ENCODE measurements around the gene PDIA6.

PDIA6 gene

DNA sequence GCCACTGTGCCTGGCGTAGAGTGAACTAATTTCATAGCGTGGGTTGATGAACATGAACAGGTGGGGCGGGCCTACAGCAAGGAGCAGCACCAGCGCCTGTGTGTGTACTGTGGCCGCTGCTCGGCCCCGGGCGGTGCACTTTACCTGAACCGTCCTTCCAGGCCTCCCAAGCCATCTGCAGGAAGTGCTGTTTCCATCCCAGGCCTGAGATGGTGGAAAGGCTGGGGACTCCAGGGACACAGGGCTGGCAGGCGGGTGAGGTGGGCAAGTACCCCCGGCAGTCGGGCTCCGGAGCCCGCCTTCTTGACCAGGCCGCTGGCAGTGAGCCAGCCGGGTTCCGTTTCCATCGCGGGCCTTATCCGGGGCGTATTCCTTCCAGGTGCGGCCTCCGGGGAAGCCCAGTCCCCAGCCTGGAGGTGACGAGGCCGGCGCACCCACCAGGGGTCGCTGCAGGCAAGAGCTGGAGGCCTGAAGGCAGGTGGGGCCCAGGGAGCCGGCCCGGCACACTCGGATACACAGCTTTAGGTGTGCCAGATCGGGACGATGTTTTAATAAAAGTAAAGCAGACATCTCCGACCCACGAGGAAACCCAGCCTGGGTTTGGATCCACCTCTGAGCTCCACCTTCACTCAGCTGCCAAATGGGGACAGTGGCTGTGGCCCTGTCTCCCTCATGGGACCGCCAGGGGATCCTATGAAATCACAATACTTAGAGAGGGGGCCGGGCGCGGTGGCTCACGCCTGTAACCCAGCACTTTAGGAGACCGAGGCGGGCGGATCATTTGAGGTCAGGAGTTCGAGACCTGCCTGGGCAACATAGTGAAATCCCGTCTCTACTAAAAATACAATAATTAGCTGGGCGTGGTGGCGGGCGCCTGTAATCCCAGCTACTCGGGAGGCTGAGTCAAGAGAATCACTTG is 22.7 kb upstream of the PDIA6 start:
- TF ChIP-seq BACH2 (CRISPR knock-in tag; IDR thresholded peaks at IDR 0.05; ENCODE audit: borderline replicate concordance) (no peak), TOX (CRISPR knock-in tag; IDR thresholded peaks at IDR 0.05; ENCODE audit: borderline replicate concordance) (no peak), ZC3H10 (CRISPR knock-in tag; IDR thresholded peaks at IDR 0.05) (no peak), SNAI2 (CRISPR knock-in tag; IDR thresholded peaks at IDR 0.05) (no peak), ZFP3 (CRISPR knock-in tag; IDR thresholded peaks at IDR 0.05) (no peak), CSDC2 (CRISPR knock-in tag; IDR thresholded peaks at IDR 0.05) (no peak), ZNF70 (CRISPR knock-in tag; IDR thresholded peaks at IDR 0.05) (no peak), GLIS3 (CRISPR knock-in tag; IDR thresholded peaks at IDR 0.05) (no peak), ZNF8 (CRISPR knock-in tag; IDR thresholded peaks at IDR 0.05) (no peak), ESRRG (CRISPR knock-in tag; IDR thresholded peaks at IDR 0.05) (no peak), ARNTL (CRISPR knock-in tag; IDR thresholded peaks at IDR 0.05; ENCODE audit: borderline replicate concordance, low read depth) (no peak), ZFP30 (CRISPR knock-in tag; IDR thresholded peaks at IDR 0.05) (no peak), RARB (CRISPR knock-in tag; IDR thresholded peaks at IDR 0.05) (no peak), ZNF565 (CRISPR knock-in tag; conservative IDR thresholded peaks at IDR 0.05; ENCODE audit: low read depth) (no peak), TCF4 (CRISPR knock-in tag; IDR thresholded peaks at IDR 0.05; ENCODE audit: borderline replicate concordance) (no peak)
- TF ChIP-seq, protein P1, sequence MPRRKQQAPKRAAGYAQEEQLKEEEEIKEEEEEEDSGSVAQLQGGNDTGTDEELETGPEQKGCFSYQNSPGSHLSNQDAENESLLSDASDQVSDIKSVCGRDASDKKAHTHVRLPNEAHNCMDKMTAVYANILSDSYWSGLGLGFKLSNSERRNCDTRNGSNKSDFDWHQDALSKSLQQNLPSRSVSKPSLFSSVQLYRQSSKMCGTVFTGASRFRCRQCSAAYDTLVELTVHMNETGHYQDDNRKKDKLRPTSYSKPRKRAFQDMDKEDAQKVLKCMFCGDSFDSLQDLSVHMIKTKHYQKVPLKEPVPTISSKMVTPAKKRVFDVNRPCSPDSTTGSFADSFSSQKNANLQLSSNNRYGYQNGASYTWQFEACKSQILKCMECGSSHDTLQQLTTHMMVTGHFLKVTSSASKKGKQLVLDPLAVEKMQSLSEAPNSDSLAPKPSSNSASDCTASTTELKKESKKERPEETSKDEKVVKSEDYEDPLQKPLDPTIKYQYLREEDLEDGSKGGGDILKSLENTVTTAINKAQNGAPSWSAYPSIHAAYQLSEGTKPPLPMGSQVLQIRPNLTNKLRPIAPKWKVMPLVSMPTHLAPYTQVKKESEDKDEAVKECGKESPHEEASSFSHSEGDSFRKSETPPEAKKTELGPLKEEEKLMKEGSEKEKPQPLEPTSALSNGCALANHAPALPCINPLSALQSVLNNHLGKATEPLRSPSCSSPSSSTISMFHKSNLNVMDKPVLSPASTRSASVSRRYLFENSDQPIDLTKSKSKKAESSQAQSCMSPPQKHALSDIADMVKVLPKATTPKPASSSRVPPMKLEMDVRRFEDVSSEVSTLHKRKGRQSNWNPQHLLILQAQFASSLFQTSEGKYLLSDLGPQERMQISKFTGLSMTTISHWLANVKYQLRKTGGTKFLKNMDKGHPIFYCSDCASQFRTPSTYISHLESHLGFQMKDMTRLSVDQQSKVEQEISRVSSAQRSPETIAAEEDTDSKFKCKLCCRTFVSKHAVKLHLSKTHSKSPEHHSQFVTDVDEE (CRISPR knock-in tag; IDR thresholded peaks at IDR 0.05): no peak
- TF ChIP-seq, protein P2, sequence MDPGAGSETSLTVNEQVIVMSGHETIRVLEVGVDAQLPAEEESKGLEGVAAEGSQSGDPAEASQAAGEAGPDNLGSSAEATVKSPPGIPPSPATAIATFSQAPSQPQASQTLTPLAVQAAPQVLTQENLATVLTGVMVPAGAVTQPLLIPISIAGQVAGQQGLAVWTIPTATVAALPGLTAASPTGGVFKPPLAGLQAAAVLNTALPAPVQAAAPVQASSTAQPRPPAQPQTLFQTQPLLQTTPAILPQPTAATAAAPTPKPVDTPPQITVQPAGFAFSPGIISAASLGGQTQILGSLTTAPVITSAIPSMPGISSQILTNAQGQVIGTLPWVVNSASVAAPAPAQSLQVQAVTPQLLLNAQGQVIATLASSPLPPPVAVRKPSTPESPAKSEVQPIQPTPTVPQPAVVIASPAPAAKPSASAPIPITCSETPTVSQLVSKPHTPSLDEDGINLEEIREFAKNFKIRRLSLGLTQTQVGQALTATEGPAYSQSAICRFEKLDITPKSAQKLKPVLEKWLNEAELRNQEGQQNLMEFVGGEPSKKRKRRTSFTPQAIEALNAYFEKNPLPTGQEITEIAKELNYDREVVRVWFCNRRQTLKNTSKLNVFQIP (CRISPR knock-in tag; IDR thresholded peaks at IDR 0.05; ENCODE audit: borderline replicate concordance, low read depth): no peak
- TF ChIP-seq, protein P3, sequence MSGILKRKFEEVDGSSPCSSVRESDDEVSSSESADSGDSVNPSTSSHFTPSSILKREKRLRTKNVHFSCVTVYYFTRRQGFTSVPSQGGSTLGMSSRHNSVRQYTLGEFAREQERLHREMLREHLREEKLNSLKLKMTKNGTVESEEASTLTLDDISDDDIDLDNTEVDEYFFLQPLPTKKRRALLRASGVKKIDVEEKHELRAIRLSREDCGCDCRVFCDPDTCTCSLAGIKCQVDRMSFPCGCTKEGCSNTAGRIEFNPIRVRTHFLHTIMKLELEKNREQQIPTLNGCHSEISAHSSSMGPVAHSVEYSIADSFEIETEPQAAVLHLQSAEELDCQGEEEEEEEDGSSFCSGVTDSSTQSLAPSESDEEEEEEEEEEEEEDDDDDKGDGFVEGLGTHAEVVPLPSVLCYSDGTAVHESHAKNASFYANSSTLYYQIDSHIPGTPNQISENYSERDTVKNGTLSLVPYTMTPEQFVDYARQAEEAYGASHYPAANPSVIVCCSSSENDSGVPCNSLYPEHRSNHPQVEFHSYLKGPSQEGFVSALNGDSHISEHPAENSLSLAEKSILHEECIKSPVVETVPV (CRISPR knock-in tag; IDR thresholded peaks at IDR 0.05): no peak
- TF ChIP-seq, protein P4, sequence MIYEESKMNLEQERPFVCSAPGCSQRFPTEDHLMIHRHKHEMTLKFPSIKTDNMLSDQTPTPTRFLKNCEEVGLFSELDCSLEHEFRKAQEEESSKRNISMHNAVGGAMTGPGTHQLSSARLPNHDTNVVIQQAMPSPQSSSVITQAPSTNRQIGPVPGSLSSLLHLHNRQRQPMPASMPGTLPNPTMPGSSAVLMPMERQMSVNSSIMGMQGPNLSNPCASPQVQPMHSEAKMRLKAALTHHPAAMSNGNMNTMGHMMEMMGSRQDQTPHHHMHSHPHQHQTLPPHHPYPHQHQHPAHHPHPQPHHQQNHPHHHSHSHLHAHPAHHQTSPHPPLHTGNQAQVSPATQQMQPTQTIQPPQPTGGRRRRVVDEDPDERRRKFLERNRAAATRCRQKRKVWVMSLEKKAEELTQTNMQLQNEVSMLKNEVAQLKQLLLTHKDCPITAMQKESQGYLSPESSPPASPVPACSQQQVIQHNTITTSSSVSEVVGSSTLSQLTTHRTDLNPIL (CRISPR knock-in tag; IDR thresholded peaks at IDR 0.05; ENCODE audit: low read depth): no peak
- peak; percentile 59 for ATAC-seq

DNA sequence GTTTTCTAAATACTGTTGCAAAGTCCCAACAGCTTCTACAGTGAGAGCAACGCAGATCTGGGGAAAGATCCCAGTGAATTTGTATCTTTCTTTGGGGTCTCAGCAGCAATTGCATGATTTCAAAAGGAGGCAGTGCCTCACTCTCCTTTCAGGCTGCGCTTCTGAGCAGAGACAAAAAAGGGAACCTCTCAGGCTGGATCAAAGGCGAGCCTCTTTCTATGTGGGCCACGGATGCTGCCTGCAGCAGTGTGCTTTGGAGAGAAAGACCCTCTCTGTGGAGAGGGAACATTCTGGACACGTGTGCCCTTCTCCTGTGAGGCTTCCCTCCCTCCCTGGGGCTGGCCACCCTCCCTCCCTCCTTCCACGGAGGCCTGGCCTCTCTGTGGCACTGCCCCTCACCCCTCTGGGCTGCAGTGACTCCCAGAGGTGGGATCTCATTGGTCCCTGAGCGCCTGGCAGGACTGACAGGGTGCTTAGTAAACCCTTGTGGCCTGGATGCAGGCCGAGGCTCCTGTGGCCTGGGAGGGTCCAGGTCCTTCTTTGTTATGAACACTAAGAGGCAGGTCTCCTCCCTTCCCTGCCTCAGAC is 21.6 kb upstream of the PDIA6 start:
- TF ChIP-seq, protein P3 (CRISPR knock-in tag; IDR thresholded peaks at IDR 0.05): no peak
- TF ChIP-seq ZNF8 (CRISPR knock-in tag; IDR thresholded peaks at IDR 0.05): no peak
- TF ChIP-seq, protein P1 (CRISPR knock-in tag; IDR thresholded peaks at IDR 0.05): no peak
- TF ChIP-seq TOX (CRISPR knock-in tag; IDR thresholded peaks at IDR 0.05; ENCODE audit: borderline replicate concordance): no peak
- TF ChIP-seq BACH2 (CRISPR knock-in tag; IDR thresholded peaks at IDR 0.05; ENCODE audit: borderline replicate concordance): no peak
- no peak for TF ChIP-seq OSR1 (CRISPR knock-in tag; IDR thresholded peaks at IDR 0.05)
- no peak for TF ChIP-seq ZC3H10 (CRISPR knock-in tag; IDR thresholded peaks at IDR 0.05)
- TF ChIP-seq, protein P5, sequence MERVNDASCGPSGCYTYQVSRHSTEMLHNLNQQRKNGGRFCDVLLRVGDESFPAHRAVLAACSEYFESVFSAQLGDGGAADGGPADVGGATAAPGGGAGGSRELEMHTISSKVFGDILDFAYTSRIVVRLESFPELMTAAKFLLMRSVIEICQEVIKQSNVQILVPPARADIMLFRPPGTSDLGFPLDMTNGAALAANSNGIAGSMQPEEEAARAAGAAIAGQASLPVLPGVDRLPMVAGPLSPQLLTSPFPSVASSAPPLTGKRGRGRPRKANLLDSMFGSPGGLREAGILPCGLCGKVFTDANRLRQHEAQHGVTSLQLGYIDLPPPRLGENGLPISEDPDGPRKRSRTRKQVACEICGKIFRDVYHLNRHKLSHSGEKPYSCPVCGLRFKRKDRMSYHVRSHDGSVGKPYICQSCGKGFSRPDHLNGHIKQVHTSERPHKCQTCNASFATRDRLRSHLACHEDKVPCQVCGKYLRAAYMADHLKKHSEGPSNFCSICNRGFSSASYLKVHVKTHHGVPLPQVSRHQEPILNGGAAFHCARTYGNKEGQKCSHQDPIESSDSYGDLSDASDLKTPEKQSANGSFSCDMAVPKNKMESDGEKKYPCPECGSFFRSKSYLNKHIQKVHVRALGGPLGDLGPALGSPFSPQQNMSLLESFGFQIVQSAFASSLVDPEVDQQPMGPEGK (CRISPR knock-in tag; IDR thresholded peaks at IDR 0.05; ENCODE audit: borderline replicate concordance): no peak
- TF ChIP-seq, protein P4 (CRISPR knock-in tag; IDR thresholded peaks at IDR 0.05; ENCODE audit: low read depth): no peak
- TF ChIP-seq ZFP3 (CRISPR knock-in tag; IDR thresholded peaks at IDR 0.05): no peak
- TF ChIP-seq ARNTL (CRISPR knock-in tag; IDR thresholded peaks at IDR 0.05; ENCODE audit: borderline replicate concordance, low read depth): no peak
- no peak for TF ChIP-seq TCF4 (CRISPR knock-in tag; IDR thresholded peaks at IDR 0.05; ENCODE audit: borderline replicate concordance)
- ATAC-seq: no peak

Data from SK-N-SH treated with all-trans-retinoic acid at 6 μM for 48 hours (cell line).